ENCODE data around the gene KIDINS220.

The KIDINS220 gene

GRCh38 chr2:8850845-8851487 is 13.6 kb upstream of the KIDINS220 start:
- DNase-seq: no peak

- DNase-seq: no peak
Measured at GRCh38 chr2:8849327-8849726, 11.9 kb upstream of the KIDINS220 start.

GRCh38 chr2:8848328-8849100 is 11.1 kb upstream of the KIDINS220 start:
- no peak for DNase-seq

GRCh38 chr2:8847400-8847799 is 10.0 kb upstream of the KIDINS220 start:
- DNase-seq: no peak

GRCh38 chr2:8841932-8842331 is 4.5 kb upstream of the KIDINS220 start:
- no peak for DNase-seq

- DNase-seq: no peak
Measured at GRCh38 chr2:8840475-8841091, 3.2 kb upstream of the KIDINS220 start.

- DNase-seq: no peak
Measured at GRCh38 chr2:8839189-8839965, 2.0 kb upstream of the KIDINS220 start.

- DNase-seq: no peak
Measured at GRCh38 chr2:8837795-8838140, 355 bp upstream of the KIDINS220 start.

GRCh38 chr2:8835279-8835678 is 2.1 kb downstream of the KIDINS220 start:
- DNase-seq: no peak

GRCh38 chr2:8833853-8834252 is 3.6 kb downstream of the KIDINS220 start:
- DNase-seq: no peak

- DNase-seq: no peak
Measured at GRCh38 chr2:8831516-8831915, 5.9 kb downstream of the KIDINS220 start.

- no peak for DNase-seq
Measured at GRCh38 chr2:8827729-8828128, 9.7 kb downstream of the KIDINS220 start.

GRCh38 chr2:8822218-8822617 is 15.2 kb downstream of the KIDINS220 start:
- DNase-seq: no peak

GRCh38 chr2:8821276-8822217 is 15.9 kb downstream of the KIDINS220 start:
- DNase-seq: no peak

GRCh38 chr2:8819948-8820347 is 17.5 kb downstream of the KIDINS220 start:
- no peak for DNase-seq

GRCh38 chr2:8819194-8819593 is 18.2 kb downstream of the KIDINS220 start:
- no peak for DNase-seq

- DNase-seq: no peak
Measured at GRCh38 chr2:8817221-8817620, 20.2 kb downstream of the KIDINS220 start.

GRCh38 chr2:8806885-8807704 is 30.3 kb downstream of the KIDINS220 start:
- DNase-seq: no peak

GRCh38 chr2:8805278-8806210 is 31.9 kb downstream of the KIDINS220 start:
- DNase-seq: no peak
